Mammary epithelial cell (primary cell): ENCODE results near the gene CPSF2.

Source experiments
- CTCF ChIP-seq, 2 donors: IDR thresholded peaks in 1 of 2; conservative IDR thresholded peaks in 1 of 2; 2 replicates each; pipeline ENCODE4 v1.5.1; 2011 to 2012; ENCODE audit warnings: inconsistent platforms in 2 of 2, low read length in 2 of 2, mild to moderate bottlenecking in 2 of 2, control low read depth in 1 of 2, low read depth in 1 of 2; ENCODE audit not compliant: insufficient read depth in 1 of 2; ENCODE audit errors: extremely low read depth in 1 of 2
- EZH2 ChIP-seq: IDR thresholded peaks from 2 replicates; pipeline ENCODE4 v1.6.1; 2012; ENCODE audit warnings: low read length, inconsistent platforms, borderline replicate concordance

DNA sequence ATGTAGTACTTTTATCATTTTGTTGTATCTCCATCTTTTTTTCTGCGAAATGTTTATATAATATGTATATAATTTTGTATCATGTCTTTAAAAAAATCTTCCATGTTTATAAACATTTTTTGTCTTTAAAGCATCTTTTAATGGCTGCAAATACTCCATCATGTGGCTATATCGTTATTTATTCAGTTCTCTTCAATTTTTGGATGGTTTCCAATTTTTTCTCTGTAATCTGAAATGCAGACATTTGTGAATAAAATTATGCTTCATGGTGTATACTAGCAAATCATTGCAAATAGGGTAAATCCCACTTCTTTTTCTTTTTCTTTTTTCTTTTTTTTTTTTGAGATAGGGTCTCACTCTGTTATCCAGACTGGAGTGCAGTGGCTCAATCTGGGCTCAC lies 54.0 kb downstream of the CPSF2 start:
- TF ChIP-seq CTCF (conservative IDR thresholded peaks at IDR 0.05 in 1 of 2, IDR thresholded peaks at IDR 0.05 in 1 of 2; ENCODE audit: extremely low read depth in 1 of 2, insufficient read depth in 1 of 2, low read depth in 1 of 2, low read length in 2 of 2): no peak
- no peak for TF ChIP-seq EZH2
